Measurements from ENCODE around the gene SLC12A8.

The SLC12A8 gene

DNA sequence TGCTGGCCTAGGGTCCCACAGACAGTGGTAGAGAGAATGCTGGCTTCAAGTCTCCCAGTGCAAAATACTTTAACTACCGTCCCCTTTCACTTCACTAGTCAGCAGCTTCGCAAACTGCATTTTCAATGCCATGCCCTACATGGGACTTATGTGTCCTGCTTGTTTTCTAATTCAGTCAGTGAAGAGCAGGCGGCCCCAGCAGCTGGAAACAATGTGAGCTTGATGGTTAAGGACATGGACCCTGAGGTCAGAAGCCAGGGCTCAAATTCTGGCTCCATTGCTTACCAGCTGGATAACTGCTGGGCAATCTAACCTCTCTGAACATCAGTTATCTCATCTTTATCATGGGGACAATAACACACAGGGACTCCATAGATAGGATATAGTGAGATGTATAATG, 58.4 kb downstream of the SLC12A8 start:
- no peak for DNase-seq (ENCODE audit: low spot score)

DNA sequence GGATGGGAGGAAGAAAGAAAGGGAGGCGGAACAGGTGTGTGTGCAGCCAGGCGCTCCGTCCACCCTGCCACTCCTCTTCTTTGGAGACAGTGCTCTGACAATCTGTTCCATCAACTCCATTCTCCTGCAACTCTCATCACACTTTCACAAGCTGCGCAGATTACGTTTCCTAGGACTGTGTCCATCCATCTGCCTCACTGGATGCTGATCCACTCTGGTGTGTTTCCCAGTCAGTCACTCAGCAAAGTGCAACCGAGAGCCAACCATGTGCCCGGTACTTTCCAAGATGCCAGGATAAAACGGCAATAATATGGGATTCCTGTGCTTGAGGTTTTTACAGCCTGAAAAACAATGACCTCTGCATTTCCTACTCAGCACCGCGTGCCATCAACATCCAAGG, 59.6 kb downstream of the SLC12A8 start:
- DNase-seq (ENCODE audit: low spot score) = no peak

DNA sequence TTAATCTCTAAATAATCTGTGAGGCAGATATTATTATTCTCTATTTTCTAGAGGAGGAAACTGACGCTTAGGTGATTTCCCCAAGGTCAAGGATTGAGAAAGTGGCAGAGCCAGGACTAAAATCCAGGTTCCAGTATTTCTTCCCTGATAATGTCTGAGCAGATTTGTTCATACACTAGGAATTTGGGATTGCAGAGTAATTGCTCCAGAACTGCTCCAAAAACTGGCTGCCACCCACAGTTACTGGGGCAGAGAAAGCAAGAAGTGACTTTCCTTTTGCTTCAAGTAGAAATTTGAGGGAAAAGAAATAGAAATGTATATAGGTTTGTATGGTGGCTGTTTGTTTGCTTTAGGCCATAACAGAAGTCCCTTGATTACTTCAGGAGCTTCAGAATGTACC, 60.6 kb downstream of the SLC12A8 start:
- no peak for DNase-seq (ENCODE audit: low spot score)

DNA sequence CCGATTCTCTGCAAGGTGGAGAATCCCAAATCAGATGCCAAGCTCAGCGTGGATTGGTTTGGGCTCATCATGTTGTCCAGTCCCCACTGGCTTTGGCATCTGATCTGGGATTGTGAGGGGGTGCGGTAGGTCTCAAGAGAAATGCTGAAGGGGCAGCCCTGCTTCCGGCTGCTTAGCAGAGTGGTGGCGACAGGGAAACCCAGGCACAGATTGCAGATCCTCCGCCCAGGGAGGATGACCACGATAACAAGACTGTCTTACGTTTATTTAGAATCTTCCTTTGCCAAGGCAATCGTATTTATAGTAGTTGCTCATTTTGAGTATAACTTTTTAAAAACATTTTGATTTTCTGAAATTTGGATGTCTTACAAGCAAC, 61.1 kb downstream of the SLC12A8 start:
- no peak for DNase-seq (ENCODE audit: low spot score)

DNA sequence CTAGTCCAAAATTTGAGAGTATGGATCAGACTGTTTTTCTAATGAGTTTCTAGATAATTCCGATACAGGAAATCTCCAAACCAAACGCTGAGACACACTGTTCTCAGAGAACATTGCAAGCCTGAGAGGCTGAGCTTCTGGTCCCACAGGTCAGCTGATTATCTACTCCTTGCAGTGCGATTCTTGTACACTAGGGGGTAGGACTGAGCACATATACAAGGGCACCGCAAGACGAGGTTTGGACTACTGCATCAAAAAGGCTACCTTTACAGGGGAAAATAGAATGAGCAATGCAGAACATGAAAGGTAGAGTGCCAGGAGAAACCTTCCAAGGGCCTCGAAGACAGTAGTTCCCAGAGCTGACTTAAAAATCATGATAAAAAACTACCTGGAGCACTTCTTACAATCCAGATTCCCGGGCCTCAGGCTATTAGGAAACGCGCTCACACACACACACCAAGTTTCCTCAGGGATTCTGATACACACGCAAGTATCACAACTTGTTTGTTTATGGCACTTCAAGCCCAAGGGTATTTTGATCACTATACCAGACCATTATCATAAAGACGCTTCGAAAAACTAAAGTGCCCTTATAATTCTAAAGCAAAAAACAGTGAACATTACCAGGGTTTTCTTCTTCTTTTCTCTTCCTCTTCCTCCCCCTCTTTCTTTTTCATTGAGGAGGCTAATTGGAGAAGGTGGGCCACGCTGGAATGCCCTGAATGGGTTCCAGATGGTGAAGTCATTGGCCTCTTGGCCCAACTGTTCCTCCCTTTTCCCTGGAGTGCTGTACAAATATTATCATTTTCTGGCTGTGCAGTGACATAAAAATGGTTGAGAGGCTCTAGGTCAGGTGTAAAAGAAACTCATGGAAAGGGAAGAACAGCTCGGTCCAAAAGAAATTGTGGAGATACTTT, 61.8 kb downstream of the SLC12A8 start:
- no peak for DNase-seq (ENCODE audit: low spot score)

DNA sequence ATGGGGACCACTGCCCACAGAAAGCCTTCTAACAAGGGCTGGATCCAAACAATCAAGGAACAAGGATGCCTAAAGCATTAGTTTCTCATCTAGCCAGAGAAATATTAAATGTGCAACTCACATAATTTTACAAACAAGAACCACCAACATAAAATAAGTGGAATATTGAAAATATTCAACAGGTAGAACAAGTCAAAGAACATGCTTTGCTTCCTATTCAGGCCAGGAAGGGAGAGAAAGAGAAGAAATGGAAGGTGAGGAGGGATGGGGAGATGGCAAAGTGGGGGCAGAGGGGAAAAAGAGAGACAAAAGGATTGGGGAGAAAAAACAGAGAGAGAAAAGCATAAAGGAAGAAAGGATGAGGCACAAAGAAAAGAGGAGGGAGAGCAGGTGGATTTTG, 63.1 kb downstream of the SLC12A8 start:
- DNase-seq (ENCODE audit: low spot score) = no peak

DNA sequence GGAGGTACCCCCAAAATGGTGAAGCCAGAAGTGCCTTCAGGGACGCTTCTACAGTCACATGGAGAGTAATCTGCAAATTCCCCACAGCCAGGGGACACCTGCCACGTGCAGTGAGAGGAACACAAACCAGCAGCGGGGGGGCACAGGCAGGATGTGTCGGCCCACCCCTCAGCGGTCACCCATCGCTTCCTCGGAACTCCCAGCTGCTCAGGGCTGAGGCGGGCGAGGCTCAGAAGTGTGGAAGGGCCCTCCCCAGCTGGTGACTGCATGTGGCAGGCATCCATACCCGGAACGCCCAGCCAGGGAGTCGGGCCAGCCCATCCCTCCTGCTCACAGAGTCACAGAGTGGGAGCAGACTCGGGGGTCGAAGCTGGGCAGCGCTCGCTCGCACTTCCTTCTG, 63.7 kb downstream of the SLC12A8 start:
- no peak for DNase-seq (ENCODE audit: low spot score)

DNA sequence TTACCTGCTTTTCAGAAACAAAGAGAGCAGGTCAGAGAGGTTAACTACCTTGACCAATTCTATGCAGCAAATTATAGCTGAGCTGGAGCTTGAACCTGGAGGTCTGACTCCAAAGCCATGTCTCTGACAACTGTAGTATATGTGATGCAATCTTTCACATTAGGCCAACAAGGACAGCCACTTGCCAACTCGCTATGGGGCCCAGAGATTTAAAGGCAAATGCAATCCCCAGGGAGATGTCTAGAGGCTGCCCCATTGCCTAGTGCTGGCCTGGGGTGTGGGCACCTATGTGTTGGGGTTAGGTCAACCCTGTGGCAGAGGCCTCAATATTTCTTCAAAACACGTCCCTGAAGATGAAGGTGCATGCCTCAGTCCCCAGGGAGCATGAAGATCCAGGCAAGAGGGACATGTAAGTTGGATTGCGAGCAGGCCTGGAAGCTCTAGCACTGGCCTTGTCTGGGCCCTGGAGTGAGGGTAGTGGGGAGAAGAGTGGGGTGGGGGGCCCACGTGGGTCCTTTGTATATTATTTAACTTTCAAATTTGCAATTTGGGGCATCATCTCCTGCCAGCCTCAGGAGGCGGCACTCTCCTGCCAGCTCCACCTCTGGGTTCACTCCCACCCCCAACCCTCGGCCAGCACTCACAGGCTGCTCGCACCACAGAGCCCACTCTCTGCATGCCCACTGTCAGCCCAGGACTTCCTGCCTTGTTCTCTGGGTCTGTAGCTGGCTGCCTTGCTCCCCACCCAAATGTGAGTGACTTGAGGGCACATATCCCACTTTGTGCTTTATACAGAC, 64.3 kb downstream of the SLC12A8 start:
- DNase-seq (ENCODE audit: low spot score) = no peak

DNA sequence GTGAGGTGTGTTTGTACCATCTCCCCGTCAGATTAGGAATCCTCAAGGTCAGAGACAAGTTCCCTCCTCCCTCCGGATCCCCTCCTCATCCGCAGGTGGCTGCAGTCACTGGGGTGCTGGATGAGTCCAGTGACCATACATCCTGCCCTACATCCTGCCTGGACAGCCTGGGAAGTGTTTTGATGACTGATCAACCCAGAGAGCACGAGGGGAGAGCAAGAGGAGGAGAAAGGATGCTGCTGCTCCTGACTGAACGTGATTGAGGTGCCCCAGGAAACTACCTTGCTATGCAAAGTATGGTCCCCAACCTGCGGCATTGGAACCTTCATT, 65.1 kb downstream of the SLC12A8 start:
- no peak for DNase-seq (ENCODE audit: low spot score)

DNA sequence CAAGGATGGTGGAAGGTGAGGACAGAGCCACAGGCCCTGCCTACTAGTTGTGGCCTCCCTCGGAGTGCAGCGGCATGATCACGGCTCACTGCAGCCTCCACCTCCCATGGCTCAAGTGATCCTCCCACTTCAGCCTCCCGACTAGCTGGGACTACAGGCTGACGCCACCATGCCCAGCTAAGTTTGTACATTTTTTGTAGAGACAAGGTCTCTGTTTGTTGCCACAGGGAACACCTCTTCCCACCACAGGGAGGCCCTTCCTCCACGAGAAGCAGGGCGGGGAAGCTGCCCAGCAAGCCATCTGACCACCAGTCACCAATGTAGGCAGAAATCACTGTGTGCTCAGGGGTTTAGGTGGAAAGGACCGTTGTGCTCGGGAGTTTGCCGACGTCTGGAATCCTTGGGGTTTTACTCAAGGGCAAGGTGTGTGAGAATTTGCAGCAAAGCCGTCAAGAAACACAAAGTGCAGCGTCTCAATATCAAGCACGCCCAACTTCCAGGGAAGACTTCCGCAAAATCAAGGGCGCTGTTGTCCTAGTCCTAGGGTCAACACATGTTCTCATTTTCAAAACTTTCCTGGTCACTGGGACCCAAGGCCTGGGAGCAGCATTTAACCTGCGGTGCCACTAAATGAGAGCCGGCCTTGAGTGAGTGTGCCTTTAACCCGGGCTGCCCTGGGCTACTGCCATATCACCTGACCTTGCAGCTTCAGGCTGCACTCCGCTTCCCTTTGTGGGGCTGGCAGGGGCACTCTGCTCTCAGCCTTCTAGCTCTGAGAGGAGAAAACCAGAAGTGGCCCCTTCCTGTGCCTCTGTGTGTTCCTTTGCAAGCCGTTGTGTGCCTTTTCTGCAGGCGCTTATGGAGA, 65.7 kb downstream of the SLC12A8 start:
- peak; percentile 64 for DNase-seq (ENCODE audit: low spot score)

DNA sequence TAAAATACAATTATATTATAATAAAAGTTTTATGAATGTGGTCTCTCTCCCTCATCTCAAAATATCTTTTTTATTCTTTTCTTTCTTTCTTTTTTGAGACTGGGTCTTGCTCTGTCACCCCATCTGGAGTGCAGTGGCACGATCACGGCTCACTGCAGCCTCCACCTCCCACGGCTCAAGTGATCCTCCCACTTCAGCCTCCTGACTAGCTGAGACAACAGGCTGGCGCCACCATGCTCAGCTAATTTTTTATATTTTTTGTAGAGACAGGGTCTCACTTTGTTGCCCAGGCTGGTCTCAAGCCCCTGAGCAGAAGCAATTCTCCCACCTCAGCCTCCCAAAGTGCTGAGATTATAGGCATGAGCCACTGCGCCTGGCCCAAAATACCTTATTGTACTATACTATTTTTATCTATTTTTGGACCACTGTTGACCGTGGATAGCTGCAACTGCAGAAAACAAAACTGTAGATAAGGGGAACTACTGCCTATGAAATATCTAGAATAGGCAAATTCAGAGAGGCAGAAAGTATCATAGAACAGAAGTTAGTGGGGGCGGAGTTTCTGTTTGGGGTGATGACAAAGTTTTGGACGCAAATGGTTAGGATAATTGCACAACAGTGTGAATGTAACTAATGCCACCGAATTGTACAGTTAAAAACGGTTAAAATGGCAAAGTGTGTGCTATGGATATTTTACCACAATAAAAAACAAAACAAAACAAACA, 66.6 kb downstream of the SLC12A8 start:
- no peak for DNase-seq (ENCODE audit: low spot score)

DNA sequence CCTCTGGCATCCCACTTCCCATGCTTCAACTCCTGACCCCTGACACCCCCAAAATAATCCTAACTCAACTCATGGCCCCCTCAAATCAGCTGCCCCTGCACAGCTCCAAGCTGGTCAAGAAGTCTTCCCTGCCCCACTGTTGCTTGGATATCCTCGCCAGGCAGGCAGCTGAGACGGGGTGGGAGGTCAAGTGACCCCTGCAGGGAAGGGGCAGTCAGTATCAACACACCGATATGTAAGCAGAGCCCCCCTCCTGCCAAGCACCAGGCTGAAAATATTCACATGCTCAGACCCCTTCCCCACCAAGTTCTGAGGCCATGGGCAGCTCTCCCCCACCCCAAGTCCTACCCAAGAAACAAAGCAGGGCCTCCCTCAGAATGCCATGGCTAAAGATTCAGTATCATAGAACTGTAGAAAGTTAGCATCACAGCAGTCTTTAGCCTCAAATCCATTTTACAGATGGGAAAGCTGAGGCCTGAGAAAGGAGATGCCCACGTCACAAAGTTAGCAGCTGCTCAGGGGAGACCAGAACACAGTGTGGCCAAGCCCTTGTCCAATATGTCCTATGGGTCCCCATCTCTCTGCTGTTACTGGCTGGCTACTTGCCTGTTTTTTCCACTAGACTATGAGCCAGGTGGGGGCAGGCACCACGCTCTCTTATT, 67.8 kb downstream of the SLC12A8 start:
- DNase-seq (ENCODE audit: low spot score) = no peak

DNA sequence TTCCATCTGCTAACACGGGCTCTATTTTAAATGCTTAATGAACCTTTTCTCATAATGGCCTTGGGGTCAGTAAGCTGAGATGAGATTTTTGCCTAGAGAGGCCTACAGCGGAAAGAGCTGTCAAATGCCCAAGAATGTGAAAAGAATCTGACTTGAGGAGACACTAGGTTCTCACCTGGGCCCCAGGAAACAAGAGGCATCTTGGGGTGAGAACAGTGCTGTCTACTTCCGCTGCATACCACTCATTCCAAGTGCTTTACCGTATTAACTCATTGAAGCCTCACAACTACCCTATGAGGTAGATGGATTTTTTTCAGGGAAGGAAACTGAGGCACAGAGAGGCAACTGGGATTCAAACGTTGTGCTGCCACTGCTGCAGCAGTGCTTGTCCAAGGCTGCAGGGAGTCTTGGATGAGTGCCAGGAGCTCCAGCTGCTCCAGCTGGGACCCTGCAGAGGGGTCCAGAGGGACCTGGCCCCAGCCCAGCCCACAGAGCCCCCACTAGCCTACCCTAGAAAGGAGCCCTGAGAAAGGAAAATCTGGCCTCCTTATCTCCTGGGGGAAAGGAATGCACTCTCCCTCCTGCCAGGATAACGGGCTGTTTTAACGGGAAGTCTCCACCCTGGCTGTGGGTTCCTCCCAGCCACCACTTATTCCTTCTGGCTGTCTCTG, 68.4 kb downstream of the SLC12A8 start:
- DNase-seq (ENCODE audit: low spot score) = no peak

DNA sequence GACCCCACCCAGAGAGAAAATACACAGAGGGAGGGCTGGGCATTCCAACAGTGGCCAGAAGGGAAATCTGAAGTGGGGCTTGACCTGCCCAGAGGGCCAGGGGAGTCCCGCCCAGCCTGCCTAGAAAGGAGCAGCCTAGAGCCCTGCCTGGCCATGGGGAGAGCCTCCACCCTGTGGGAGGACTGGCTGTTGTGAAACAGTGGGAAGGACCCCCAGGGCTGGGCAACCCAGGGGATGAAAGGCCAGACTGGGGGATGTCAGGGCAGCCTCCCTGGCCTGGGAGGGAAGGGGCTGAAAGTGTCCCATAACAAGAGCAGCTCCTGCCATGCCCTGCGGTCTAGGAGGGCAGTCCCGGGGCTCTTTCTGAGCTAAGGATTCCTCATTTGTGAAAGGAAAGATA, 69.0 kb downstream of the SLC12A8 start:
- DNase-seq (ENCODE audit: low spot score) = no peak

DNA sequence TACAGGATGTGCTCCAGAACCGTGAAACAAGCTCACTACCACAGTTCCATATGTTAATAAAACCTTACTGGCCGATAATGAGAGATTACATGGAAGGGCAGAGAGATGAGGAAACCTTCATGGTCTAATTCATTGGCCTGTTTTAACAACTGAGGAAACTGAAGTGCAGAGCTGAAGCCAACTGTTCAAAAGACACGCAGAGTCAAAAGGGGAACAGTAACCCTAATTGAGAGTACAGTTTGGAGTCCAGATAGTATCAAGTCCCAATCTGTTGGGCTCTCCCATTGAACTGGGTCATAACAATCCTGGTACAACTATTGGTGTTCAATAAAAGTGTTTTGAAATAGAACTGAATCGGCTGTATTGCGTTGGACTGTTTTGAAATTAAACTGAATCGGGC, 69.6 kb downstream of the SLC12A8 start:
- DNase-seq (ENCODE audit: low spot score) = no peak

DNA sequence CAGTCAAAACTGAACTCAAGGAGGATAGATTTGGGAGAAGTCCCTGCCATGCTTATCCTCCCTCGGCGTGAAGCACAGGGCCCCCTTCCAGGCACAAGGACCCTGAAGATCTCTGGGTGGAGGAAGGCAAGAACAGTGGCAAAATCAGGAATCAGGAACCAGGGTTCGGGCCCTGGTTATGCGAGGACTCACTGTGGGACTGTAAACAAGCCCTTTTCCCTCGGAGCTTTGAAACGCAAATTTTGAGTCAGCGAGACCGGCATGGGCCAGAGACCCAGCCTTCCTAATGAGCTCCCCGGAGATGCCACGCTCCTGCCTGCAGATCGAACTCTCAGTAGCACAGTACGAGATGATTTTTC, 70.1 kb downstream of the SLC12A8 start:
- DNase-seq (ENCODE audit: low spot score) = no peak

DNA sequence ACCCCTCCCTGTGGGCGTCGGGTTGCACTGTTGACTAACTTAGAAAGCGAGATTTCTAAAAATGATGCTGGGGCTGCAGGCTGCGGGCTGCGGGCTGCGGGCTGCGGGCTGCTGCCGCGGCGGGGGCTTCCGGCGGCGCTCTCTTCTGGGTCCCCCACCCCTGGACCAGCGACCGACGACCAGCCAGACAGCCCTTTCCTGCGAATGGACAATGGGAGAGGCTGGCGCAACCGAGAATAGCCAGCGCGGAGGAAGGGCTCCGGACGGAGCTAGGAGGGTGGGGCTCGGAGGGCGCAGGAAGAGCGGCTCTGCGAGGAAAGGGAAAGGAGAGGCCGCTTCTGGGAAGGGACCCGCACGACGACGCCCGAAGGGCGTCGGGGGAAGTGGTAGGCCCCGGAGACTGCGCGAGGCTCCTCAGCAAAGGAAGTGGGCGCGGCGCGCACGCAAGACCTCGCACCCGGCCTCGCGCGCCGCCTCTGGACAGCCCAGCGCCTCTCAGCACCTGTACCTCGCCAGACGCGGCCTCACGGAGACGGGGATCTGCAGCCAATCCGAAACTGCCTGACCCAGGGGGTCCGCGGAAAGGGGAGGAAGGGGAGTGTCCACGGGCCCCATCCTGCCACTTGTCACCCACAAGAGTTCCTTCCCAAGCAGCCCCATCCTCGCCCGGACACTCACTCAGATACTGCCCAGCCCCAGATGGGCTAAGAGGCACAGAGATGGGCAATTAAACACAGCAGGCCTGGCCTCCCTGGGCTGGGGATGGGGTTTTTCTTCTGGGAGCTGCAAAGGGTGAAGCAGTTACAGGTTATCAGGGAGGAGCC, 70.7 kb downstream of the SLC12A8 start:
- no peak for DNase-seq (ENCODE audit: low spot score)

DNA sequence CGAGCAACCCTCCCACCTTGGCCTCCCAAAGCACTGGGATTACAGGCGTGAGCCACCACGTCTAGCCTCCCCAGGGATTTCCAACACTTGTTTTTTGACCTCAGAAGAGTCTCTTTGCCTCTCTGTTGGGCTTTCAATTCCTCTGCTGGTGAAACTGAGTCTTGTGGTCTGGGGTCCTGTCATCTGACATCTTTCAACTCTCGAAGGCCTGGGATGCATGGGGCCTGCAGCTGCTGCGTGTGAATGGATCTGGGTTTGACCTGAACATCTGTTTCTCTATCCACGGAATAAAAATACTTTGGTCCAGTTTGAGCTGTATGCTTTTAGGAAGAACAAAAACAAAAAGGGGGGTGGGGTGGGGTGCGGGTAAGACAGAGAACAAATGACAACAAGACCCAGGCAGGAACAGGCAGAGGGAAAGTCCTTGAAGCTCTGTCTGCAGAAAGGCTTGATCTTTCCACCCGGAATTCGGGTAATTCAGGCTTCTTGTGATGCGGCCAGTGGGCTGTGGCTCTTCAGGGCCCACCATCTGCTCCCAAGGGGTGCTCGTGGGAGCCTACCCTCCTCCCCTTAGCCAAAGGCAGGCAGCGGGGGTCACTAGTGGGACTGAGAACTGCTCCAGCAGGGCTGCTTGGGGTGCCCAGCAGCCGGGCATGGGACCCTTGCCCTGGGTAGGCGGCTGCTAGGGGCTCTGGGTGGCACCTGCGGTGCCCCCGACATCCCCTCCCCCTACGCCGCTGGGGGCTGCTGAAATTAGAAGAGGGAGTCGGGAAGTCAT, 71.5 kb downstream of the SLC12A8 start:
- DNase-seq (ENCODE audit: low spot score) = no peak
